Endodermal cell (in vitro differentiated cells): Measurements from ENCODE around the gene BRD3OS. TPM values are rescaled to one million over a fixed set of nuclear protein-coding genes. Genes with fewer than 3 reads are reported as not detected.

Experiments
- DNase-seq: peaks from one replicate; pipeline ENCODE4 v3.0.0-alpha.2; 2017
- H3K27ac ChIP-seq: 2 replicates; pipeline ENCODE4 v1.5.1; 2013; ENCODE audit warnings: mild to moderate bottlenecking, low read depth, low read length, moderate library complexity
- H3K27me3 ChIP-seq: 2 replicates; pipeline ENCODE4 v1.6.1; 2013; ENCODE audit warnings: mild to moderate bottlenecking, low read length, moderate library complexity; ENCODE audit not compliant: insufficient read depth, control insufficient read depth, poor library complexity, severe bottlenecking
- H3K36me3 ChIP-seq: 2 replicates; pipeline ENCODE4 v1.7.0; 2013; ENCODE audit warnings: mild to moderate bottlenecking, low read length, moderate library complexity; ENCODE audit not compliant: control insufficient read depth, insufficient read depth
- H3K4me1 ChIP-seq: one replicate; pipeline ENCODE4 v1.7.0; 2013; ENCODE audit warnings: low read length; ENCODE audit not compliant: control insufficient read depth, insufficient read depth
- H3K4me3 ChIP-seq: 2 replicates; pipeline ENCODE4 v1.5.1; 2013; ENCODE audit warnings: mild to moderate bottlenecking, low read length, moderate library complexity
- H3K9ac ChIP-seq: 2 replicates; pipeline ENCODE4 v1.6.1; 2013; ENCODE audit warnings: mild to moderate bottlenecking, low read length, moderate library complexity; ENCODE audit not compliant: poor library complexity, severe bottlenecking; ENCODE audit errors: extremely low read depth
- H3K9me3 ChIP-seq: 2 replicates; pipeline ENCODE4 v1.6.1; 2013; ENCODE audit warnings: mild to moderate bottlenecking, low read length, moderate library complexity; ENCODE audit not compliant: control insufficient read depth
- H3K27ac Mint-ChIP-seq: 2 replicates; pipeline ENCODE4 v1.8.0; 2020; ENCODE audit warnings: mixed read lengths
- H3K27me3 Mint-ChIP-seq: 2 replicates; pipeline ENCODE4 v1.8.0; 2021; ENCODE audit warnings: mild to moderate bottlenecking, mixed read lengths; ENCODE audit not compliant: insufficient read depth
- H3K36me3 Mint-ChIP-seq: 2 replicates; pipeline ENCODE4 v1.8.0; 2020; ENCODE audit warnings: low read depth, mixed read lengths
- H3K4me1 Mint-ChIP-seq: 2 replicates; pipeline ENCODE4 v1.8.0; 2020; ENCODE audit warnings: mixed read lengths
- H3K4me3 Mint-ChIP-seq: 2 replicates; pipeline ENCODE4 v1.8.0; 2020; ENCODE audit warnings: mild to moderate bottlenecking, moderate library complexity, mixed read lengths
- H3K9me3 Mint-ChIP-seq: 2 replicates; pipeline ENCODE4 v1.8.0; 2020; ENCODE audit warnings: mild to moderate bottlenecking, mixed read lengths
- WGBS, 2 experiments: methylation state at CpG; one replicate each; pipeline versions ENCODE4 v1.1.5 to v1.1.7; 2013; ENCODE audit warnings: missing lambda C conversion rate in 2 of 2, mixed read lengths in 1 of 2; ENCODE audit not compliant: insufficient coverage in 1 of 2, insufficient read length in 1 of 2; 5-methylcytosine and 5-hydroxymethylcytosine counted together
- total RNA-seq, 2 donors: library from RNA; stranded (reverse); fragmentation: NEBNext Ultra II Directional in 1 of 2; extraction: Animal tissue kit (Norgen Biotek cat#: 25700) in 1 of 2; gene quantifications; 2 replicates in 1 of 2; 3 replicates in 1 of 2; pipeline ENCODE4 v1.2.1, GENCODE V29; 2021
- TF ChIP-seq, protein P1 (sequence below): fragments of 200-600 bp; sonication (generic); conservative IDR thresholded peaks from 2 replicates; pipeline ENCODE4 v1.5.0; 2021; ENCODE audit warnings: antibody characterized with exemption, mild to moderate bottlenecking

The BRD3OS gene
- total RNA-seq, 2 donors from 2014 or later = 19.0 to 26.5 TPM

DNA sequence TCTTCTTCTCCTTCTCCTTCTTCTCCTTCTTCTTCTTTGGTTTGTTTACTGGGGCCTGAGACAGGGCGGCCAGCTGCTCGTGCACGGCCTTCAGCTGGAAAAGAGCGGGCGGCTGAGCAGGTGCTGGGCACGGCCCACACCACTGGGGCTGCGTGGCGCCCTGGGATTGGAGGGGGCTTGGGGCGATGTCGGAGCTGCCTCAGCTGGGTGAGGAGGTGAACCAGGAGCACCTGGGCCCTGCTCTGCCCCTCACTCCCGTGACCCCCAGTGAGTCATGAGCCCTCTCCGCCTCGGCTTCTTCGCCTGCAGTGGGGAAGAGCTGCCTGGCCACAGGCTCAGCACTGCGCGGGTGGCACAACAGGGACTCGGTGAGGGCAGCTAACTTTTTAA, 14.9 kb downstream of the BRD3OS start:
- H3K4me1 ChIP-seq = no peaks in the 10 kb centered on the region
- no peaks in the 10 kb centered on the region for H3K4me1 Mint-ChIP-seq
- no peak overlapping the region for H3K4me3 Mint-ChIP-seq
- H3K9me3 Mint-ChIP-seq = no peaks in the 10 kb centered on the region
- DNase-seq = no peak
- peaks cover 76% of the 10 kb centered on the region for H3K36me3 Mint-ChIP-seq
- H3K27me3 Mint-ChIP-seq = no peaks in the 10 kb centered on the region
- H3K4me3 ChIP-seq = no peak overlapping the region
- no peak overlapping the region for H3K27ac Mint-ChIP-seq
- H3K27ac ChIP-seq = no peak overlapping the region
- TF ChIP-seq, protein P1, sequence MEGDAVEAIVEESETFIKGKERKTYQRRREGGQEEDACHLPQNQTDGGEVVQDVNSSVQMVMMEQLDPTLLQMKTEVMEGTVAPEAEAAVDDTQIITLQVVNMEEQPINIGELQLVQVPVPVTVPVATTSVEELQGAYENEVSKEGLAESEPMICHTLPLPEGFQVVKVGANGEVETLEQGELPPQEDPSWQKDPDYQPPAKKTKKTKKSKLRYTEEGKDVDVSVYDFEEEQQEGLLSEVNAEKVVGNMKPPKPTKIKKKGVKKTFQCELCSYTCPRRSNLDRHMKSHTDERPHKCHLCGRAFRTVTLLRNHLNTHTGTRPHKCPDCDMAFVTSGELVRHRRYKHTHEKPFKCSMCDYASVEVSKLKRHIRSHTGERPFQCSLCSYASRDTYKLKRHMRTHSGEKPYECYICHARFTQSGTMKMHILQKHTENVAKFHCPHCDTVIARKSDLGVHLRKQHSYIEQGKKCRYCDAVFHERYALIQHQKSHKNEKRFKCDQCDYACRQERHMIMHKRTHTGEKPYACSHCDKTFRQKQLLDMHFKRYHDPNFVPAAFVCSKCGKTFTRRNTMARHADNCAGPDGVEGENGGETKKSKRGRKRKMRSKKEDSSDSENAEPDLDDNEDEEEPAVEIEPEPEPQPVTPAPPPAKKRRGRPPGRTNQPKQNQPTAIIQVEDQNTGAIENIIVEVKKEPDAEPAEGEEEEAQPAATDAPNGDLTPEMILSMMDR = no peak
- H3K9ac ChIP-seq = no peak overlapping the region
- H3K9me3 ChIP-seq = no peaks in the 10 kb centered on the region
- WGBS, 2 experiments = 96% methylated on average over 12 to 17 of the region's 17 CpGs
- H3K27me3 ChIP-seq = no peaks in the 10 kb centered on the region
- peaks cover 79% of the 10 kb centered on the region for H3K36me3 ChIP-seq

GRCh38 chr9:134040781-134041648, 15.7 kb downstream of the BRD3OS start:
- DNase-seq = no peak
- peaks cover 79% of the 10 kb centered on the region for H3K36me3 ChIP-seq
- H3K27me3 Mint-ChIP-seq = no peaks in the 10 kb centered on the region

GRCh38 chr9:134041649-134041962, 16.3 kb downstream of the BRD3OS start:
- Histone ChIP-seq H3K27ac (no peak overlapping the region), H3K4me3 (no peak overlapping the region), H3K27me3 (no peaks in the 10 kb centered on the region), H3K4me1 (no peaks in the 10 kb centered on the region), H3K9me3 (no peaks in the 10 kb centered on the region), H3K36me3 (peaks cover 77% of the 10 kb centered on the region), H3K9ac (no peak overlapping the region)
- Mint-ChIP-seq H3K27ac (no peak overlapping the region), H3K9me3 (no peaks in the 10 kb centered on the region), H3K4me3 (no peak overlapping the region), H3K27me3 (no peaks in the 10 kb centered on the region), H3K4me1 (no peaks in the 10 kb centered on the region), H3K36me3 (peaks cover 64% of the 10 kb centered on the region)
- 94 to 95% methylated on average over 13 to 16 of the region's 16 CpGs for WGBS, 2 experiments
- TF ChIP-seq, protein P1 = no peak
- no peak for DNase-seq

More at GRCh38 chr9:134040781-134041648, 15.7 kb downstream of the BRD3OS start:
- Histone ChIP-seq H3K27ac (no peak overlapping the region), H3K27me3 (no peaks in the 10 kb centered on the region), H3K4me3 (no peak overlapping the region), H3K4me1 (no peaks in the 10 kb centered on the region), H3K9ac (no peak overlapping the region), H3K9me3 (no peaks in the 10 kb centered on the region)
- Mint-ChIP-seq H3K9me3 (no peaks in the 10 kb centered on the region), H3K36me3 (peaks cover 67% of the 10 kb centered on the region), H3K4me1 (no peaks in the 10 kb centered on the region), H3K27ac (no peak overlapping the region), H3K4me3 (no peak overlapping the region)
- TF ChIP-seq, protein P1 = no peak
- 95 to 96% methylated on average over 17 to 21 of the region's 21 CpGs for WGBS, 2 experiments
